Gastrocnemius medialis (tissue), 4 donors: ENCODE results near the gene SFMBT2. TPM values are rescaled to one million over a fixed set of nuclear protein-coding genes. Genes with fewer than 3 reads are reported as not detected.

Experiments
- ATAC-seq, 2 donors: fragments of 150-250 bp; one replicate each; pipeline ENCODE4 v1.9.1; 2016
- DNase-seq, 2 donors: peaks; one replicate each; pipeline ENCODE4 v3.0.0-alpha.2; 2019
- H3K27ac ChIP-seq, 4 donors: fragments of 200-600 bp; sonication (generic); 1 replicate in 1 of 4; 2 replicates in 3 of 4; pipeline ENCODE4 v1.5.1; 2016 to 2018; ENCODE audit warnings: mild to moderate bottlenecking in 2 of 4, moderate library complexity in 1 of 4
- H3K27me3 ChIP-seq, 3 donors: fragments of 200-600 bp; sonication (generic) in 2 of 3; 1 replicate in 1 of 3; 2 replicates in 2 of 3; pipeline versions ENCODE4 v1.5.1 to v1.6.0; 2016 to 2019; ENCODE audit warnings: mild to moderate bottlenecking in 1 of 3, moderate library complexity in 1 of 3
- H3K36me3 ChIP-seq, 2 donors: fragments of 200-600 bp; sonication (generic) in 1 of 2; one replicate each; pipeline ENCODE4 v1.5.1; 2017 to 2018
- H3K4me1 ChIP-seq, 2 donors: fragments of 200-600 bp; sonication (generic) in 1 of 2; one replicate each; pipeline ENCODE4 v1.5.1; 2016 to 2017; ENCODE audit warnings: mild to moderate bottlenecking in 2 of 2
- H3K4me3 ChIP-seq, 4 donors: fragments of 200-600 bp; sonication (generic) in 3 of 4; 1 replicate in 1 of 4; 2 replicates in 3 of 4; pipeline ENCODE4 v1.5.1; 2016 to 2019; ENCODE audit warnings: mild to moderate bottlenecking in 2 of 4
- H3K9me3 ChIP-seq, 3 donors: fragments of 200-600 bp; sonication (generic) in 2 of 3; 1 replicate in 1 of 3; 2 replicates in 2 of 3; pipeline ENCODE4 v1.5.1; 2016 to 2019
- POLR2A ChIP-seq, 2 donors: fragments of 450-650 bp; IDR thresholded peaks; one replicate each; pipeline ENCODE4 v1.6.1; 2017; ENCODE audit warnings: antibody characterized with exemption in 2 of 2, mild to moderate bottlenecking in 2 of 2, moderate library complexity in 2 of 2
- in situ Hi-C, 4 donors: fragments of 200-750 bp; cut with MboI; loops; one replicate each; pipeline versions ENCODE4 v1.15.0 to v1.8.0; 2017; ENCODE audit warnings: low sequenced_read_pairs in 4 of 4
- intact Hi-C: fragments of 100-400 bp; cut with DNase I; formaldehyde crosslinking; loops from one replicate; pipeline ENCODE4 v1.15.1; 2023; ENCODE audit warnings: low total_unique reads
- total RNA-seq, 4 donors: library from RNA; depleted of rRNA; stranded (reverse); fragments of >200 nt; gene quantifications; one replicate each; pipeline versions ENCODE4 v1.1.0 to v1.2.3, GENCODE V29; 2016
- TF ChIP-seq, protein P1 (sequence below), 5 experiments: fragments of 450-650 bp in 3 of 5; fragments of 200-600 bp in 2 of 5; sonication (generic) in 2 of 5; IDR thresholded peaks in 4 of 5; conservative IDR thresholded peaks in 1 of 5; 1 replicate in 4 of 5; 2 replicates in 1 of 5; pipeline ENCODE4 v1.5.1; 2016 to 2019; ENCODE audit warnings: antibody characterized with exemption in 5 of 5, mild to moderate bottlenecking in 3 of 5, moderate library complexity in 3 of 5

Gene SFMBT2
- total RNA-seq, 4 donors from 2014 or later, result 1.1 to 6.9 (median 2.1) TPM

DNA sequence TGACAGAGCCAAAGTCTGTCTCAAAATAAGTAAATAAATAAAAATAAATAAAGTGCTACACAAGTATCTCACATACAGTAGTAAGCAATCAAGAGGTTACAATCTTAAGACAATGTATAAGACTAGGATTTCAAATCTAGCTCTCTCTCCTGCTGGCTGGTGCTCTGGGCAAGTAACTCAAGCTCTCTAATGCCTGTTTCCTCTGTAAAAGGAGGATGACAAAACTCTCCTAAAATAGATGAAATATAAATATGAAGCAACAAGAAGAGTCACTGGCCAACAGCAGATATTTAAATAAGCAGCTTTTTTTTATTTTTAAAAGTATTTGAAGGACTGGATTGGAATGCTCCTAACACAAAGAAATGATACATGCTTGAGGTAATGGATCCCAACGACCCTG lies 7.2 kb downstream of the SFMBT2 start:
- H3K4me1 ChIP-seq, result peaks cover 29 to 45% of the 10 kb centered on the region in 2 donors
- intact Hi-C loops, result loop anchor here (10.0 kb wide), 1 partner anchor 999 kb away; no protein-coding TSS in a partner anchor
- ATAC-seq, result peak; percentile 49 to 64

DNA sequence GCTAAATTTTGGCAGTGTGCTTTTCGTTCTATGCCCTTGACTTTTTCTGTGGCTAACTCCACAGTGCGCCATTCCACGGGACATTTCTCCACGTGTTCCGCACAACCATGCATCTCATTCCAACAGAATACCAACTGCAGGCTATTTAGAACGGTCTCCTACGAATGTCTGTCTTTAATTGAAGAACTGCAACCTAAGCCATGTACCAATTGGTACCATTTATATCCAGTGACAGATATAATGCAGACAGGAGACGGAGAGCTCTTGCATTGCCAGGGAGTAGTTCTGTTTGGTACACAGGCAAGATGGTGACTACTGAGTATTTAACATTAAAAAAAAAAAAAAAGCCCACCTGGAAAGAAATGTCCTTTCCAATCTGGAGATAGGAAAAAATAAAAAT lies 9.1 kb downstream of the SFMBT2 start:
- intact Hi-C loops, result loop anchor here (10.0 kb wide), 1 partner anchor 997 kb away; no protein-coding TSS in a partner anchor
- Histone ChIP-seq H3K27me3 (no peaks in the 10 kb centered on the region), H3K4me3 (no peak overlapping the region), H3K9me3 (no peaks in the 10 kb centered on the region), H3K4me1 (peaks cover 32 to 55% of the 10 kb centered on the region in 2 donors), H3K36me3 (no peaks in the 10 kb centered on the region), H3K27ac (peak overlapping the region; percentile 29 to 84 (median 67))
- TF ChIP-seq, protein P1, sequence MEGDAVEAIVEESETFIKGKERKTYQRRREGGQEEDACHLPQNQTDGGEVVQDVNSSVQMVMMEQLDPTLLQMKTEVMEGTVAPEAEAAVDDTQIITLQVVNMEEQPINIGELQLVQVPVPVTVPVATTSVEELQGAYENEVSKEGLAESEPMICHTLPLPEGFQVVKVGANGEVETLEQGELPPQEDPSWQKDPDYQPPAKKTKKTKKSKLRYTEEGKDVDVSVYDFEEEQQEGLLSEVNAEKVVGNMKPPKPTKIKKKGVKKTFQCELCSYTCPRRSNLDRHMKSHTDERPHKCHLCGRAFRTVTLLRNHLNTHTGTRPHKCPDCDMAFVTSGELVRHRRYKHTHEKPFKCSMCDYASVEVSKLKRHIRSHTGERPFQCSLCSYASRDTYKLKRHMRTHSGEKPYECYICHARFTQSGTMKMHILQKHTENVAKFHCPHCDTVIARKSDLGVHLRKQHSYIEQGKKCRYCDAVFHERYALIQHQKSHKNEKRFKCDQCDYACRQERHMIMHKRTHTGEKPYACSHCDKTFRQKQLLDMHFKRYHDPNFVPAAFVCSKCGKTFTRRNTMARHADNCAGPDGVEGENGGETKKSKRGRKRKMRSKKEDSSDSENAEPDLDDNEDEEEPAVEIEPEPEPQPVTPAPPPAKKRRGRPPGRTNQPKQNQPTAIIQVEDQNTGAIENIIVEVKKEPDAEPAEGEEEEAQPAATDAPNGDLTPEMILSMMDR (IDR thresholded peaks at IDR 0.05 in 4 of 5, conservative IDR thresholded peaks at IDR 0.05 in 1 of 5), result no peak
- TF ChIP-seq POLR2A (IDR thresholded peaks at IDR 0.05), result no peak
- DNase-seq (no peak), ATAC-seq (peak in 1 of 2 donors; percentile 17)
- in situ Hi-C loops, result loop anchor here in 3 of 4 donors (10.0 to 25.0 kb wide), 4 partner anchors 157 to 989 kb away; no protein-coding TSS in a partner anchor

More for the DNA sequence above, 7.2 kb downstream of the SFMBT2 start:
- Histone ChIP-seq H3K9me3 (no peaks in the 10 kb centered on the region), H3K27ac (peak overlapping the region; percentile 39 to 84 (median 66)), H3K27me3 (no peaks in the 10 kb centered on the region), H3K4me3 (no peak overlapping the region), H3K36me3 (no peaks in the 10 kb centered on the region)
- in situ Hi-C loops, result loop anchor here in 3 of 4 donors (10.0 to 25.0 kb wide), 4 partner anchors 159 to 991 kb away; no protein-coding TSS in a partner anchor
- TF ChIP-seq POLR2A (IDR thresholded peaks at IDR 0.05), result no peak
- TF ChIP-seq, protein P1 (IDR thresholded peaks at IDR 0.05 in 4 of 5, conservative IDR thresholded peaks at IDR 0.05 in 1 of 5), result no peak
- DNase-seq, result peak in 1 of 2 donors; percentile 22

DNA sequence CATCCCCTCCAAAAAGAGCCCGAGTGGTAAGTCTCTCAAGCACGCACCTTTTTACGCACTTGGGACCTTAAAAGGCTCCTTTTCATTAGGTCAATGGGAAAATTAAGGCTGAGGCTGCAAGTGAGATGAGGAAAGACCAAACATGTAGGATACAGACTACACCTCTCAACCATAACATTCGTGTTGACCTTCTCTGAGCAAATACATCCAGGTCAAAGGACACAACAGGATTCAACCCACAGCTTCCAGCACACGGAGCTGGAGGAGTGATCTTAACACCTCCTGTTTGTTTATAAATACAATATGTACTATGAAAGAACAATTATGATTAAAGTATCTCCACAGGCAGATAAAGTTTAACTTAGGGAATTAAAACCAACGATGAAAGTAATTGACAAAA lies 9.7 kb downstream of the SFMBT2 start:
- Histone ChIP-seq H3K4me1 (peaks cover 32 to 49% of the 10 kb centered on the region in 2 donors), H3K27ac (peak overlapping the region; percentile 29 to 84 (median 67)), H3K9me3 (no peaks in the 10 kb centered on the region), H3K27me3 (no peaks in the 10 kb centered on the region), H3K4me3 (no peak overlapping the region), H3K36me3 (no peaks in the 10 kb centered on the region)
- no peak for ATAC-seq
- TF ChIP-seq POLR2A (IDR thresholded peaks at IDR 0.05), result no peak
- TF ChIP-seq, protein P1 (IDR thresholded peaks at IDR 0.05 in 4 of 5, conservative IDR thresholded peaks at IDR 0.05 in 1 of 5), result no peak
- intact Hi-C loops, result loop anchor here (10.0 kb wide), 1 partner anchor 996 kb away; no protein-coding TSS in a partner anchor
- DNase-seq, result no peak
- in situ Hi-C loops, result loop anchor here in 3 of 4 donors (10.0 to 25.0 kb wide), 4 partner anchors 156 to 989 kb away; no protein-coding TSS in a partner anchor

DNA sequence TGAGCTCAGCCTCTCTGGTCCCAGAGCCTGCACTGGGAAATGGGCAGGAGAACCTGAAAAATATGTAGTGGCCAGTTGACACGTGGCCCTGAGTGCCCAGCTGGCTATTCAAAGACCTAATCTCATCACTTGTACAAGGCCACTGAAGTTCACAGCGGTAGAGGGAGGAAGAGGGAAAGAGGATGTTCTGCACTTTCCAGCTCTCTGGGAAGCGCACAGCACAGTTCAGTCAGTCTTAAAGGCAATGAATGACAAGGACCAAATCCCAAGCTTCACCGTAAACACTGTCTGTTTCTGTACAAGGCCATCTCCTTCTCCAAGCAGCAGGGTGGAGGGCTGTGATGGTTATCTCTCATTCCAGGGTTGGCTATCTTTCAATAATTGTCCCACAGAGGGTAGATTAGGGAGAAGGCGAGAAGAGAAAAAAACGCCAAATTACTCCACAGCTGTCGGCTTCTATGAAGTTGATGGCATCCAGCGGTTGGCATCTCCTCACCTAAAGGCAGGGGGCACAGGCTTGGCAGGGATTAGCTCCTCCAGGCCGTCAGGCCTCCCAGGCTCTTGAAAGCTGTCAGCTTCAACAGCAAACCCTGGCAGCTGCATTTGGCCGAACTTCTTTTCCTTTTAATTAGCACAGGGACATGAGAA lies 10.6 kb downstream of the SFMBT2 start:
- Histone ChIP-seq H3K4me3 (no peak overlapping the region), H3K27ac (peak overlapping the region; percentile 39 to 84 (median 64)), H3K27me3 (no peaks in the 10 kb centered on the region), H3K4me1 (peaks cover 32 to 49% of the 10 kb centered on the region in 2 donors), H3K36me3 (no peaks in the 10 kb centered on the region), H3K9me3 (no peaks in the 10 kb centered on the region)
- in situ Hi-C loops, result loop anchor here in 3 of 4 donors (10.0 to 25.0 kb wide), 4 partner anchors 155 to 988 kb away; no protein-coding TSS in a partner anchor
- DNase-seq (no peak), ATAC-seq (no peak)
- no peak for TF ChIP-seq POLR2A (IDR thresholded peaks at IDR 0.05)
- TF ChIP-seq, protein P1 (IDR thresholded peaks at IDR 0.05 in 4 of 5, conservative IDR thresholded peaks at IDR 0.05 in 1 of 5), result no peak
- intact Hi-C loops, result loop anchor here (10.0 kb wide), 1 partner anchor 995 kb away; no protein-coding TSS in a partner anchor
